ENCODE measurements around the gene CMIP.

DNA sequence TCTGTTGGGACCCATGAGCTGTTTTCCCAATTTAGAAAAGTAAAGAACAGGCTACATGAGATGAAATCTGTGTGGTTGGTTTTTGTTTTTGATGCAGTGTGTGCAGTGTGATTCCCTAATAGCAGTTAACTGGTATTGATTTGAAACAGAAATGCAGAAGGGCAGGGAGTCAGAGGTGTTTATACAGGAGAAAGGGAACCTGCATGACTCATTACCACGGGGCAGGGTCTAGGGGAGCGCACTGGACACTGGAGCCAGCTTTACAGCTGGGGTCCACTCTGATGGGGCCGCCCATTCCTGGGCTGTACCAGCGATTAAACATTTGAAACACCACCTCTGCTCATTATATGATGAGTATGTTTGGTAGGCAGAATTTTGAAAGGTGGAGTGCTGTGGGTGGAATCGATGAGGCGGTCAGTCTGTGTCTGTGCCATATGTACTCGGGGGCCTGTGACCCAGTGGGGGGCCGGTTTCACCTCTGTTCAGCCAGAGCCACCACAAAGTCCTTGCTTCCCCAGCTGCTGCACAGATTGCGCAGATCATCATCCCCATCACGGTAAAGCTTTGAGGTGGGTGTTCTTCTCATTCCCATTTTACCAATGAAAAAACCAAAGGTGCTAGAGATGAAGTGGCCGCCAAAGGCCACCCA, 142.5 kb downstream of the CMIP start:
- TF ChIP-seq, protein P1, sequence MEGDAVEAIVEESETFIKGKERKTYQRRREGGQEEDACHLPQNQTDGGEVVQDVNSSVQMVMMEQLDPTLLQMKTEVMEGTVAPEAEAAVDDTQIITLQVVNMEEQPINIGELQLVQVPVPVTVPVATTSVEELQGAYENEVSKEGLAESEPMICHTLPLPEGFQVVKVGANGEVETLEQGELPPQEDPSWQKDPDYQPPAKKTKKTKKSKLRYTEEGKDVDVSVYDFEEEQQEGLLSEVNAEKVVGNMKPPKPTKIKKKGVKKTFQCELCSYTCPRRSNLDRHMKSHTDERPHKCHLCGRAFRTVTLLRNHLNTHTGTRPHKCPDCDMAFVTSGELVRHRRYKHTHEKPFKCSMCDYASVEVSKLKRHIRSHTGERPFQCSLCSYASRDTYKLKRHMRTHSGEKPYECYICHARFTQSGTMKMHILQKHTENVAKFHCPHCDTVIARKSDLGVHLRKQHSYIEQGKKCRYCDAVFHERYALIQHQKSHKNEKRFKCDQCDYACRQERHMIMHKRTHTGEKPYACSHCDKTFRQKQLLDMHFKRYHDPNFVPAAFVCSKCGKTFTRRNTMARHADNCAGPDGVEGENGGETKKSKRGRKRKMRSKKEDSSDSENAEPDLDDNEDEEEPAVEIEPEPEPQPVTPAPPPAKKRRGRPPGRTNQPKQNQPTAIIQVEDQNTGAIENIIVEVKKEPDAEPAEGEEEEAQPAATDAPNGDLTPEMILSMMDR (IDR thresholded peaks at IDR 0.05), result no peak
- TF ChIP-seq EP300 (IDR thresholded peaks at IDR 0.05; ENCODE audit: low read depth), result no peak
- no peak for TF ChIP-seq POLR2A (IDR thresholded peaks at IDR 0.05)
- no peak for TF ChIP-seq POLR2AphosphoS5 (IDR thresholded peaks at IDR 0.05)

Measured in transverse colon (tissue), 4 donors.